ENCODE results near the gene ZSWIM4.

Gene ZSWIM4

GRCh38 chr19:13823256-13823655 is 28.0 kb downstream of the ZSWIM4 start:
- TF ChIP-seq POLR2A (IDR thresholded peaks at IDR 0.05; ENCODE audit: extremely low read depth, insufficient read length) (no peak), CTCF (IDR thresholded peaks at IDR 0.05; ENCODE audit: low read depth, low read length) (no peak), MYC (IDR thresholded peaks at IDR 0.05; ENCODE audit: low read depth, low read length) (no peak), MAX (IDR thresholded peaks at IDR 0.05; ENCODE audit: low read depth, low read length) (no peak)
- DNase-seq (ENCODE audit: low read depth) = no peak
- no peak overlapping the region for H3K4me3 ChIP-seq (ENCODE audit: low read depth, low read length)

GRCh38 chr19:13823901-13824300 is 28.7 kb downstream of the ZSWIM4 start:
- no peak overlapping the region for H3K4me3 ChIP-seq (ENCODE audit: low read depth, low read length)
- TF ChIP-seq CTCF (IDR thresholded peaks at IDR 0.05; ENCODE audit: low read depth, low read length) (no peak), MYC (IDR thresholded peaks at IDR 0.05; ENCODE audit: low read depth, low read length) (no peak), MAX (IDR thresholded peaks at IDR 0.05; ENCODE audit: low read depth, low read length) (no peak), POLR2A (IDR thresholded peaks at IDR 0.05; ENCODE audit: extremely low read depth, insufficient read length) (no peak)
- DNase-seq (ENCODE audit: low read depth) = no peak

- no peak for TF ChIP-seq POLR2A (IDR thresholded peaks at IDR 0.05; ENCODE audit: extremely low read depth, insufficient read length)
- no peak for TF ChIP-seq MAX (IDR thresholded peaks at IDR 0.05; ENCODE audit: low read depth, low read length)
- no peak for TF ChIP-seq MYC (IDR thresholded peaks at IDR 0.05; ENCODE audit: low read depth, low read length)
- no peak for TF ChIP-seq CTCF (IDR thresholded peaks at IDR 0.05; ENCODE audit: low read depth, low read length)
- no peak for DNase-seq (ENCODE audit: low read depth)
- no peak overlapping the region for H3K4me3 ChIP-seq (ENCODE audit: low read depth, low read length)
These were observed 29.5 kb downstream of the ZSWIM4 start for GRCh38 chr19:13824703-13825102.

- peak; percentile 45 for DNase-seq (ENCODE audit: low read depth)
- TF ChIP-seq MYC (IDR thresholded peaks at IDR 0.05; ENCODE audit: low read depth, low read length) (no peak), CTCF (IDR thresholded peaks at IDR 0.05; ENCODE audit: low read depth, low read length) (no peak), POLR2A (IDR thresholded peaks at IDR 0.05; ENCODE audit: extremely low read depth, insufficient read length) (no peak), MAX (IDR thresholded peaks at IDR 0.05; ENCODE audit: low read depth, low read length) (no peak)
- H3K4me3 ChIP-seq (ENCODE audit: low read depth, low read length) = no peak overlapping the region
These were observed 30.5 kb downstream of the ZSWIM4 start for GRCh38 chr19:13825489-13826441.

GRCh38 chr19:13826652-13827235 is 31.5 kb downstream of the ZSWIM4 start:
- no peak for DNase-seq (ENCODE audit: low read depth)
- TF ChIP-seq CTCF (IDR thresholded peaks at IDR 0.05; ENCODE audit: low read depth, low read length) (no peak), MYC (IDR thresholded peaks at IDR 0.05; ENCODE audit: low read depth, low read length) (no peak), MAX (IDR thresholded peaks at IDR 0.05; ENCODE audit: low read depth, low read length) (no peak), POLR2A (IDR thresholded peaks at IDR 0.05; ENCODE audit: extremely low read depth, insufficient read length) (no peak)
- no peak overlapping the region for H3K4me3 ChIP-seq (ENCODE audit: low read depth, low read length)
